Right atrium auricular region (tissue), 2 donors: ENCODE results near the gene TTLL8. TPM values are rescaled to one million over a fixed set of nuclear protein-coding genes. Genes with fewer than 3 reads are reported as not detected.

ENCODE experiments used
- DNase-seq: peaks from one replicate; pipeline ENCODE4 v3.0.0-alpha.2; 2019; ENCODE audit warnings: low spot score
- H3K27ac ChIP-seq, 2 donors: fragments of 200-600 bp; sonication (generic); 1 replicate in 1 of 2; 2 replicates in 1 of 2; pipeline ENCODE4 v1.5.1; 2016 to 2019
- H3K27me3 ChIP-seq, 2 donors: fragments of 200-600 bp; sonication (generic); one replicate each; pipeline versions ENCODE4 v1.5.1 to v1.6.0; 2017 to 2019
- H3K36me3 ChIP-seq: fragments of 200-600 bp; sonication (generic); one replicate; pipeline ENCODE4 v1.5.1; 2016
- H3K4me1 ChIP-seq, 2 donors: fragments of 200-600 bp; sonication (generic); one replicate each; pipeline versions ENCODE4 v1.5.1 to v1.6.0; 2017 to 2019
- H3K4me3 ChIP-seq, 2 donors: fragments of 200-600 bp; sonication (generic); 1 replicate in 1 of 2; 2 replicates in 1 of 2; pipeline ENCODE4 v1.5.1; 2017 to 2019; ENCODE audit warnings: mild to moderate bottlenecking in 1 of 2, moderate library complexity in 1 of 2
- H3K9me3 ChIP-seq, 2 donors: fragments of 200-600 bp; sonication (generic); one replicate each; pipeline ENCODE4 v1.5.1; 2019
- total RNA-seq, 2 donors: library from RNA; depleted of rRNA; stranded (reverse); fragments of >200 nt; gene quantifications; one replicate each; pipeline ENCODE4 v1.1.0, GENCODE V29; 2016
- TF ChIP-seq, protein P1 (sequence below), 2 donors: fragments of 200-600 bp; sonication (generic); IDR thresholded peaks; one replicate each; pipeline ENCODE4 v1.5.1; 2019; ENCODE audit warnings: antibody characterized with exemption in 2 of 2

TTLL8 gene
- total RNA-seq, 2 donors from 2014 or later: not detected

DNA sequence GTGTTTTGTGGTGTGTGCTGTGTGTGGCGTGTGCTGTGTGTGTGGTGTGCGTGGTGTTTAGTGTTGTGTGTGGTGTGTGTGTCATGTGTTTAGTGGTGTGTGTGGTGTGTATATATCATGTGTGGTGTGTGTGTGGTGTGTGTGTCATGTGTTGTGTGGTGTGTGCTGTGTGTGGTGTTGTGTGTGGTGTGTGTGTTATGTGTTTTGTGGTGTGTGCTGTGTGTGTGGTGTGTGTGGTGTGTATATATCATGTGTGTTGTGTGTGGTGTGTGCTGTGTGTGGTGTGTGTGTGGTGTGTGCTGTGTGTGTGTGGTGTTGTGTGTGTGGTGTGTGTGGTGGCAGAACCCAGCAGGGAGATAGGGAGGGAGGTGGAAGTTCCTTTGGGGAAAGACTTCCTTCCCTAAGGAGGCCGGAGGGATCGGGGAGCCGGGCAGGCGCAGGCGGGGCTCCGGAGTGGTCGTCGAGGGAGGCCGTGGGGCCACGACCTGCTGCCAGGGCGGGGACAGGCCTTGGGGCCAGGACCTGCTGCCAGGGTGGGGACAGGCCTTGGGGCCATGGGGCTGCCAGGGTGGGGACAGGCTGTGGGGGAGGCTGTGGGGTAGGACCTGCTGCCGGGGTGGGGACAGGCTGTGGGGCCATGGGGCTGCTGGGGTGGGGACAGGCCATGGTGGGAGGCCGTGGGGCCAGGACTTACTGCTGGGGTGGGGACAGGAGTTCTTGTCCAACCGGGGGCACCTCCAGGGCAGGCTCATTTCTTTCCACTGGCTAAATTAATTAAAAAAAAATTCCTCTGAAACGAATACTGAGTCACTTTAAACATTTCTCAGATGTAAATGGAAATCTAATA is 82.3 kb downstream of the TTLL8 start:
- DNase-seq: no peak
- Histone ChIP-seq H3K4me1 (peaks cover 0 to 18% of the 10 kb centered on the region in 2 donors), H3K36me3 (no peaks in the 10 kb centered on the region), H3K9me3 (peaks cover 0 to 9% of the 10 kb centered on the region in 2 donors), H3K27me3 (no peaks in the 10 kb centered on the region), H3K27ac (peak overlapping the region in 1 of 2 donors; percentile 55), H3K4me3 (no peak overlapping the region)
- TF ChIP-seq, protein P1, sequence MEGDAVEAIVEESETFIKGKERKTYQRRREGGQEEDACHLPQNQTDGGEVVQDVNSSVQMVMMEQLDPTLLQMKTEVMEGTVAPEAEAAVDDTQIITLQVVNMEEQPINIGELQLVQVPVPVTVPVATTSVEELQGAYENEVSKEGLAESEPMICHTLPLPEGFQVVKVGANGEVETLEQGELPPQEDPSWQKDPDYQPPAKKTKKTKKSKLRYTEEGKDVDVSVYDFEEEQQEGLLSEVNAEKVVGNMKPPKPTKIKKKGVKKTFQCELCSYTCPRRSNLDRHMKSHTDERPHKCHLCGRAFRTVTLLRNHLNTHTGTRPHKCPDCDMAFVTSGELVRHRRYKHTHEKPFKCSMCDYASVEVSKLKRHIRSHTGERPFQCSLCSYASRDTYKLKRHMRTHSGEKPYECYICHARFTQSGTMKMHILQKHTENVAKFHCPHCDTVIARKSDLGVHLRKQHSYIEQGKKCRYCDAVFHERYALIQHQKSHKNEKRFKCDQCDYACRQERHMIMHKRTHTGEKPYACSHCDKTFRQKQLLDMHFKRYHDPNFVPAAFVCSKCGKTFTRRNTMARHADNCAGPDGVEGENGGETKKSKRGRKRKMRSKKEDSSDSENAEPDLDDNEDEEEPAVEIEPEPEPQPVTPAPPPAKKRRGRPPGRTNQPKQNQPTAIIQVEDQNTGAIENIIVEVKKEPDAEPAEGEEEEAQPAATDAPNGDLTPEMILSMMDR (IDR thresholded peaks at IDR 0.05): no peak

DNA sequence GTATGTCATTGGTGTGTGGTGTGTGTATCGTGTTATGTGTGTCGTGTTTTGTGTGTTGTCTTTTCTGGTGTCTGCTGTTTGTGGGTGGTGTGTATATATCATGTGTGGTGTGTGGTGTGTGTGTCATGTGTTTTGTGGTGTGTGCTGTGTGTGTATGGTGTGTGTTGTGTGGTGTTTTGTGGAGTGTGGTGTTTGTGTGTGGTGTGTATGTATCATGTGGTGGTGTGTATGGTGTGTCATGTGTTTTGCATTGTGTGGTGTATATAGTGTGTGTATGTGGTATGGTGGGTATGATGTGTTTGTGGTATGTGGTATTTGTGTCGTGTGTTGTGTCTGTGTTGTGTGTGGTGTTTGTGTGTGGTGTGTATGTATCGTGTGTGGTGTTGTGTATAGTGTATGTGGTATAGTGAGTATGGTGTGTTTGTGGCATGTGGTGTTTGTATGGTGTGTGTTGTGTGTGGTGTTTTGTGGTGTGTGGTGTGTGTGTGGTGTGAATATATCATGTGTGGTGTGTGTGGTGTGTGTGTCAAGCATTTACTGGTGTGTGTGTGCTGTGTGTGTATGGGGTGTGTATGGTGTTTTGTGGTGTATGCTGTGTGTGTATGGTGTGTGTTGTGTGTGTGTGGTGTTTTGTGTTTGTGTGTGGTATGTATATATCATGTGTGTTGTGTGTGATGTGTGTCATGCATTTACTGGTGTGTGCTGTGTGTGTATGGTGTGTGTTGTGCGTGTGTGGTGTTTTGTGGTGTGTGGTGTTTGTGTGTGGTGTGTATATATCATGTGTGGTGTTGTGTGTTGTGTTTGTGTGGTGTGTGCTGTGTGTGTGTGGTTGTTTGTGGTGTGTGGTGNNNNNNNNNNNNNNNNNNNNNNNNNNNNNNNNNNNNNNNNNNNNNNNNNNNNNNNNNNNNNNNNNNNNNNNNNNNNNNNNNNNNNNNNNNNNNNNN is 84.8 kb downstream of the TTLL8 start:
- Histone ChIP-seq H3K27ac (no peak overlapping the region), H3K36me3 (no peaks in the 10 kb centered on the region), H3K27me3 (no peaks in the 10 kb centered on the region), H3K4me3 (no peak overlapping the region), H3K4me1 (peaks cover 0 to 43% of the 10 kb centered on the region in 2 donors), H3K9me3 (no peaks in the 10 kb centered on the region)
- TF ChIP-seq, protein P1 (IDR thresholded peaks at IDR 0.05): no peak
- no peak for DNase-seq

DNA sequence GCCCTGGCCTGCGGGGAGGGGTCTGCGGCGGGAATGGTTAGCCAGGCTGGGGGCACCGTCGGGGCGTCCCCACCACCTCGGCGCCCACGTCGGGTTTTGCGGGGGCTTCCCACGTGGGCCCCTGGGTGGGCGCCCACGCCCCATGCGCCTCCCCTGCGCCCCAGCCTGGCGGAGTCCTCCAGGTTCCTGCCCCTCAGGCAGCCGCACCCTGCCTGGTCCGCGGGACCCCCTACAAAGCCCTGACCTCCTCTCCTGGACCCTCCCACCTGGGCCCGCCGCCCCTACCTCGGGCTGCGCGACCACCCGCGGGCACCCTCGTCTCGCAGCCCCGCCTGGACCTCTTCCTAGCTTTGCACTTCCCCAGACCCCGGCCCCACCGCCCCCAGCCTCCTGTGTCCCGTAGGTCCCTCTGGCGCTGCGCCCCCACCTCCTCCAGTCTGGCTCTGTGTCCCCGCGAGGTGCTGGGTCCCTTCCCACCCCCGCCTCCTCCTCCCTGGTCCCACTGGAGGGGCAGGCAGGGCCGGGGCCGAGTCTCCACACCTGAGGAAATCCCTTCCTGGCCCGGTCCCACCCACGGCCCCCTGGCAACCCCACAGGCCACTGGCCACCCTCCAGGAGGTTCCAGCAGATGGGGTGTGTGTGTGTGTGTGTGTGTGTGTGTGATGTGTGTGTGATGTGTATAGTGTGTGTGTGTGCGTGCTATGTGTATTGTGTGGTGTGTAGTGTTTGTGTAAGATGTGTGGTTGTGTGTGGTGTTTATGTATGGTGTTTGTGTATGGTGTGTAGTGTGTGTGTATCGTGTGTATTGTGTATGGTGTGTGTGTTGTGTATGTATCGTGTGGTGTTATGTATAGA is 85.7 kb downstream of the TTLL8 start:
- DNase-seq: no peak
- Histone ChIP-seq H3K27me3 (no peaks in the 10 kb centered on the region), H3K9me3 (no peaks in the 10 kb centered on the region), H3K27ac (peak overlapping the region; percentile 96 to 98), H3K36me3 (no peaks in the 10 kb centered on the region), H3K4me3 (peak overlapping the region; percentile 46 to 58), H3K4me1 (peaks cover 0 to 52% of the 10 kb centered on the region in 2 donors)
- TF ChIP-seq, protein P1 (IDR thresholded peaks at IDR 0.05): no peak

DNA sequence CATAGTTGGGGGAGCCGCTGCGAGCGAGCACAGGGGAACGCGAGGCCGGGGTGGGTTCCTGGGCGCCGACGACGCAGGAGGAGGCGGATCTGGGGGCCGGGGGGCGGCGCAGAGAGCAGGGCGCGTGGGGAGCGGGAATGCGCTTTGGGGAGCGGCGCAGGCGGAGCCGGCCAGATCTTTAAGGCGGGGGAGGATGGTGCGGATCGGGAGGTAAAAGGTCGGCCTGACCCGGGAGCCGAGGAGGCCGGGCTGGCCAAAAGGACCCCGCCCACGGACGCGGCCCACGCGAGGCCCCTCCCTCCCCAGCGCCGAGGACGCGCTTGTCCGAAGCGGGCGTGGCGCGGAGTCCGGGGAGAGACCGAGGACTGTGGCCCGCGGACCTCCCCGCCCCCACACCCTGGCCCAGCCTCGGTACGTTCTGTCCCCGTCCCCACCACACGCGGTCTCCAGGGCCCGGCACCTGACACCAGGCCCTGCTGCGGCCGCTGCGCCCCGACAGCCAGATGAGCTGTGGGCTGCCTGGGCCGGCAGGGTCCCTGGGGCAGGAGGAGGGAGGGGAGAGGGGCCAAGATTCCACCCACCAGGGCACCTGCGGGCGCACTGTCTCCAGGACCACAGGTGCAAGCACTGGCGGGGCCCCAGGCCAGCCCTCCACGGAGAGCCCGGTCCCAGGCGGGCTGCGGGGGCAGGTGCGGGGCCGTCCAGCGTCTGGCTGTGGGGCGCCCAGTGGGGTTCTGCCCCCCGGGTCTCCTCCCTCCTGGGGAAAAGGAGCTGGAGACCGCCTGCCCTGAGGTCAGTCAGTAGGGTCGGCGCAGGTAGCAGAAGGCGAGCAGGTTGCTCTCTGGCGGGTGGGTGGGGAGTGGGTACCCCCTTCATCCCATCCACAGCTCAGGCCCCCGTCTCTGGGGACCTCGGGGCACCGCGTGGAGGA is 86.6 kb downstream of the TTLL8 start:
- H3K27ac ChIP-seq: peak overlapping the region; percentile 96 to 98
- TF ChIP-seq, protein P1 (IDR thresholded peaks at IDR 0.05): no peak
- peaks cover 0 to 61% of the 10 kb centered on the region in 2 donors for H3K4me1 ChIP-seq
- H3K9me3 ChIP-seq: no peaks in the 10 kb centered on the region
- no peaks in the 10 kb centered on the region for H3K36me3 ChIP-seq
- H3K4me3 ChIP-seq: peak overlapping the region; percentile 46 to 58
- DNase-seq: peak; percentile 86
- H3K27me3 ChIP-seq: no peaks in the 10 kb centered on the region
